NCI-H146 (cell line): ENCODE measurements around the gene PSG7.
"Not testable (repeated sequence)": the region's sequence is repeated elsewhere in the genome, so short reads cannot be mapped to it uniquely, and the experiment has no call there.

ENCODE experiments used
- DNase-seq: peaks from one replicate; lab custom pipeline; 2025; lab: John Stamatoyannopoulos, UW

The PSG7 gene

DNA sequence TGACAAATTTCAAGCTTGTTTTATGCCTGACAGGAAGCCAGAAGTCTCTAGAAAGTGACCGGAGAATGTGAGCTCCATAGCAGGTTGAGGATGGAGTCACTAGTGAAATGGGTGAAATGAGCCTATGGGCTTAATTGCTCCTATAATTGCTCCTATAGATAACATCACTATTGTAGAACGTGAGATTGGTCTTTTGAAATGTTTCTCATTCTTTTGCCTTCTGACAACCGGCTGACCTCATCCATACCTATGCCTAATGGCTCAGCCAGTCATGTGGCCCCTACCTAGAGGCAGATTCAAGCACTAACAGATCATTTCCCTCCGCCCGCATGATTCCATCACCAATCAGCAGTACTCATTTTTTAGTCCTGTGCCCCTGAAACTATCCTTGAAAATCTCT, 23.5 kb downstream of the PSG7 start:
- not testable (repeated sequence) for DNase-seq

DNA sequence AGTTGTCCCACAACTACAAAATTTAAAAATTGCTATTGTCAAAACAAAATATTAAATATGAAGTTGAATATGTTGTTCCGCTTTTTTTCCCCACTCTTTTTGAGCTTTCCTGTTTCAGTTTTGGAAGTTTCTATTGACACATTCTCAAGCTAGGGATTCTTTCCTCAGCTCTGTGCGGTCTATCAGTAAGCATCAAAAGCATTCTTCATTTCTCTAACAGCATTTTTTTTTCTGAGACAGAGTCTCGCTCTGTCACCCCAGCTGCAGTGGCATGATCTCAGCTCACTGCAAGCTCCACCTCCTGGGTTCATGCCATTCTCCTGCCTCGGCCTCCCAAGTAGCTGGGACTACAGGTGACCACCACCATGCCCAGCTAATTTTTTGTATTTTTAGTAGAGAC, 24.1 kb downstream of the PSG7 start:
- DNase-seq, result not testable (repeated sequence)

DNA sequence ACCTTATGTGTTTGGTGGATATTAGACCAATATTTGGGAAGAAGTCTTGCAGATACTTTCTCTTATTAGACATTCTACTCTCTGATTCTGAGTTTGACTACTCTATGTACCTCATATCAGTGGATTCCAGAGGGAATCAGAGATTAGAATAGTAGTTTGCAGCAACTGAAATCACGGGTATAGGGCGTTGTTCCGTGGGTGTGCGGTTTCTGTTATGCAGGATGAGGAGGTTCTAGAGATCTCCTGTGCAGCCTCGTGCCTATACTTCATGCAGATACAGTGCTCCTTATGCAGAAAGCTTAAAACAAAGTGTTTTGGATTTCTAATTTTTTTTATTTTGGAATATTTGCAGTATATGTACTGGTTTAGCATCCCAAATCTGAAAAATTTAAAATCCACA, 25.3 kb downstream of the PSG7 start:
- DNase-seq, result not testable (repeated sequence)

DNA sequence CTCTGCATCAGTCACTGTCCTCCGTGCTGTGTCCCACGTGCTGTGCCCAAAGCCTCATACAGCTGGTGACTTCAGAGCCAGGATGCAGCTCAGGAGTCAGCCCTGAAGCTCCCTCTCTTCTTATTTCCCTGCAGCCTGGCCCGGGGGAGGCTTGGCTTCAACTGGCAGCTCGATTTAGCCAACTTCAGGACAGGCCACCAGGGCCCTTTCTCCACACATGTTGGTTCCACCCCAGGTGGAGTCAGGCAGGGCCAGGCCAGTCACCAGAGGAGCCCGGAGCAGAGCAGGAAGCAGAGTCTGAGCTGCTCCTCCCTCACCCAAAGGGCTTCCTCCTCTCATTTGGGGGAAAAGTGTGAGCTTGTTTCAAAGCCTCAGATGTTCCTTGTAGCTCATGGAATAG, 30.8 kb downstream of the PSG7 start:
- DNase-seq, result not testable (repeated sequence)

DNA sequence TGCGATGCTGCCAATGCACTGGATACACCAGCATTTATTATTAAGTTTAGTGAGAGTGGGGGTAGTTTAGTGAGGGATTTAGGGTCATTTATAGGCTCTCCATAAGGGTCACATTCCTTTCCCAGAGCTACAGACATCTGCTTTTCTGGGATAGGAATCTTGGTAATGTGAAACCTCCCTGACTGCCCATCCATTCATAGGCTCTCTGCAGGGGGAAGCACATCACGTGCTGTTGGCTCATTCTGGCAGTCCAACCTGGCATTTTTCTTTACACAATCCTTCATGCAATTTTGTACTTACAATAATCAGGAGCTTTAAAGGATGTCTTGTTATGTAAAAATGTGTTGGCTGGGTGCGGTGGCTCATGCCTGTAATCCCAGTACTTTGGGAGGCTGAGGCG, 36.4 kb downstream of the PSG7 start:
- not testable (repeated sequence) for DNase-seq

- DNase-seq, result not testable (repeated sequence)
Observed at GRCh38 chr19:42899674-42900073, 37.3 kb downstream of the PSG7 start.

- DNase-seq, result not testable (repeated sequence)
Observed at GRCh38 chr19:42899110-42899509, 37.9 kb downstream of the PSG7 start.

- not testable (repeated sequence) for DNase-seq
Observed at GRCh38 chr19:42898656-42899055, 38.4 kb downstream of the PSG7 start.

DNA sequence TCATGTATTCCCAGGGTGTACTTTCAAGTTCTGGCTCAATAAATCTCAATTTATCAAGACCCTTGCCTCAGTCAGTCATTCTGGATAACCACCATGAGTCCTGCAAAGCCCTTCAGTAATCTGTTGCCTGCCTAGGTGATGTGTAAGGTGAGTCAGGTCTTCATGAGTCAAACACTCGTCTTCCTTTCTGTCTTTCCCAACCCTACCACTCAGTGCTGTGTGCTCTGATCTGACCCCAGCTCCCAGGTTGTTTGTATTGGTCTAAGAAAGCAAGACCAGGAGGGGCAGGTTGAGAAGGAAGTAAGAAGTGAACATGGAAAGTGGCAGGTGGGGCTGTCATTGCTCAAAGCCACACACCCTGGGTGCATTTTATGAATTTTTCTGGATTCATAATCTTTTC, 39.3 kb downstream of the PSG7 start:
- not testable (repeated sequence) for DNase-seq

GRCh38 chr19:42890446-42890845, 46.6 kb downstream of the PSG7 start:
- DNase-seq, result not testable (repeated sequence)

DNA sequence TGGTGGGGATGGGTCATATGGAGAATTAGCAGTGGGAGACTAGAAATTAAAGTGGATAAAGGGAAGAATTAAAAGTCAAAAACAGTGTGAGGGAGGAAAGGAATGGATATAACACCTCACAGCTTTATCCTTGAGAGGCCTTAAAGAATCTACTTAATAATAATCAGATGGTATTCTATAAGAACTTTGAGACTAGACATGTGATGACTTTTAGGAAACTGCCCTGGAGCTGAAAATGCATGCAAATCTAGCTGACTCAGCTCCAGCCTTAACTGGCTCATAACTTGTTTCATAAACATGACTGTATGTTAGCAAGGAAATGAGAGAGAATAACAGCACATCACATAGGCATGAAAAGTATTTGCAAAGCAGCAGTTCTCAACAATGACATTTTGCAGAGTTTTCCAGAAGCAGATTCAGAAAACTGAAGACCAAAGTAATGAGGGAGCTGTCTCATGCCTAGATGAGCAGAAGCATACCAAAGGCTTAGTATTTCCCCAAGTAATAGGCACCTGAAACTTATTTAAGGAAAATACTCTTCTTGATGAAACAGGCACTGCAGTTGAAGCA, 49.0 kb downstream of the PSG7 start:
- DNase-seq, result not testable (repeated sequence)

DNA sequence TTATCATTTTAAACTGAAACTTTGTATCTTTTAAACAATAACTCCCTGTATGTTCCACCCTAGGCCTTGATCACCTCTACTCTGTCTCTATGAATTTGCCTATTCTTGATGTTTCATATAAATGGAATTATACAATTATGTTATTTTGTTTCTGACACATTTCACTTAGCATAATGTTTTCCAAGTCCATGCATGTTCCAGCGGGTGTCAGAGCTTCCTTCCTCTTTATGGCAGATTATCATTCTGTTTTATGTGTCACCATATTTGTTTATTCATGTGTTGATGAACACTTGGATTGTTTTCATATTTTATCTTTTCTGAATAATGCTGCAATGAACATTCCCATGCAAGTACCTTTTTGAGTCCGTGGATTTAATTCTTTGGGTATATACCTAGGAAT, 54.3 kb downstream of the PSG7 start:
- DNase-seq, result not testable (repeated sequence)

- not testable (repeated sequence) for DNase-seq
Observed at GRCh38 chr19:42882010-42882409, 55.0 kb downstream of the PSG7 start.

GRCh38 chr19:42881279-42881678, 55.7 kb downstream of the PSG7 start:
- not testable (repeated sequence) for DNase-seq

DNA sequence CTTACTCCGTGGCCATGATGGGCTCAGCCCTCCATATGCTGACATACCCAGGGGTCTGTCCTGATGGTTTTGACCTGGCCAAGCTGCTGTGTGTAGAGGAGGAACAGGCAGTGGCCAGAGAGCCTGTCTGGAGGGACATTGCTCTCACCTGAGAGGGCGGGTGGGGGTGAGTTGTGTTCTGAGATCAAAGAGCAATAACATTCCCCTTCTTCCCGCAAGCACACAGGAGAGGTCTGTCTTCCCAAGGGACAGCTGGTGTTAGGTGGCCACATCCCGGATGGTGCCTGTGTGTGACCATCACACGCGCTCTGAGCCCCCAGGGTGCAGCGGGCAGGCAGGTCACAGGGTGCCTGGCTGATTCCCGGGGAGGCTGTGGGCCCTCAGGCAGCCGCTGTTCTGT, 56.4 kb downstream of the PSG7 start:
- not testable (repeated sequence) for DNase-seq

- DNase-seq, result no peak
Observed at GRCh38 chr19:42879613-42880012, 57.4 kb downstream of the PSG7 start, which contains the start of gene PSG1. PSG1 (minus strand) TSS chr19:42879713; CDS start chr19:42879581, 132 bp downstream.

DNA sequence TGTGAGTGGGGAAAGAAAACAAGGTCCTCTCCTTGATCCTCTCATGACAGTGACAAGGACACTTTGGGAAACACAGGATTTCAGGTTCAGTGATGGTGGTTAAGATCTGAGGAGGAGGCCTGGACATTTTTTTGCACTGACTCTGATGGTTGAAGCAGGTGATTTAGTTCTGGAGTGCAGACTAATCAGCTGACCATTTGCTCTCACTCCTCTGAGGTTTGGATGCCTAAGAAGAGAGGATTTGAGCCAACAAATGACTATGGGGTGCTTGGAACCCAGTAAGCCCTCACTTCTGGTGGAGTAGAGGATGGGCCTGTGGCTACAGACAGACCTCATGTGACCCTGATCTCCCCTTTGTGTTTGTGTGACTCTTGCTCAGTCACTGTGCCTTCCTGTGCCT, 60.4 kb downstream of the PSG7 start:
- DNase-seq, result not testable (repeated sequence)

DNA sequence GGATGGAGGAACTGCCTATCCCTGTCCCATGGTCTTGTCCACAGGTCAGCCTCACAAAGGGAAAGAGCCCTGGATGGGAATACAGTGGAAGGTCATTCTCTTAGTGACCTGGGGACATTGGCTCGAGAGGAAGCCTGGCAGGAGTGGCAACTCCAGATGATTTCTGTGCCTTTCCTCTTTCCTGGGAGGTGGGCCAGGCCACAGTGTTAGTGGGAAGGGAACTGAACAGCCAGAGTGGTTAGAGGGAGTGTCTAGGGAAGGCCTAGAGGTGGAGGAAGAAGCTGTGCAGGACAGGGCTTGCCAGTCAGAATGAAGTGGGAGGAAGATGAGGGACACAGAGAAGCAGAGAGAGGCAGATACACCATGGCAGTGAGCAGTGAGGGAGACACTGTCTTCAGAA, 61.1 kb downstream of the PSG7 start:
- not testable (repeated sequence) for DNase-seq

DNA sequence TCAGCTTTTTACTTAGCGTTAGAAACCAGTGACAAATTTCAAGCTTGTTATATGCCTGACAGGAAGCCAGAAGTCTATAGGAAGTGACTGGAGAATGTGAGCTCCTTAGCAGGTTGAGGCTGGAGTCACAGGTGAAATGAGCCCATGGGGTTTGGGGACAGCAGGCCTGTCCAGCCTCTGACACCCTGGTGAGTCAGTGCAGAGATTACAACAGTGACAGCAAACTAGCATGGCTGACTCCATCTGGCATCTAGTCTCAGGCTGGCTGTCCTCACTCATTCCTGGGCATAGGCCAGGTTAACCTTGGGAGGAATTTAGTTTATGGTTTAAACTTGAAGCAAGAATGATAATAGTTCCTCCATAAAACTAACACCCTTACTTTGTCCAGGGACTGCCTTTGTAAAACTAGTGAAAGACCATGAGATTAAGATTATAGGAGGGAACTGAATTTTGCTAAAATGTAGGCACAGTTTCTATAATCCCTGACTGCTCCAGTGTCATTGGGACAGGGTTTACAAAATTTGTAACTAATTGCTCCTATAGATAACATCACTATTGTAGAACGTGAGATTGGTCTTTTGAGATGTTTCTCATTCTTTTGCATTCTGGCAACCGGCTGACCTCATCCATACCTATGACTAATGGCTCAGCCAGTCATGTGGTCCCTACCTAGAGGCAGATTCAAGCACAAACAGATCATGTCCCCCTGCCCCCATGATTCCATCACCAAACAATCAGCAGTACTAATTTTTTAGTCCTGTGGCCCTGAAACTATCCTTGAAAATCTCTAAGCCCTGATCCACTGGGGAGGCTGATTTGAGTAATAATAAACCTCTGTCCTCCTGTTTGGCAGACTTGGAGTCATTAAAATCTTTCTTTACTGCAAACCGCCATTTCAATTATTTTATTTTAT, 61.9 kb downstream of the PSG7 start:
- DNase-seq, result not testable (repeated sequence)

DNA sequence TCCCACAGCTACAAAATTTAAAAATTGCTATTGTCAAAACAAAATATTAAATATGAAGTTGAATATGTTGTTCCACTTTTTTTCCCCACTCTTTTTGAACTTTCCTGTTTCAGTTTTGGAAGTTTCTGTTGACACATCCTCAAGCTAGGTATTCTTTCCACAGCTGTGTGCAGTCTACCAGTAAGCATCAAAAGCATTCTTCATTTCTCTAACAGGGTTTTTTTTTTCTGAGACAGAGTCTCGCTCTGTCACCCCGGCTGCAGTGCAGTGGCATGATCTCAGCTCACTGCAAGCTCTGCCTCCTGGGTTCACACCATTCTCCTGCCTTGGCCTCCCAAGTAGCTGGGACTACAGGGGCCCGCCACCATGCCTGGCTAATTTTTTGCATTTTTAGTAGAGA, 62.9 kb downstream of the PSG7 start:
- not testable (repeated sequence) for DNase-seq
